HepG2 (cell line): ENCODE measurements around the gene STK11.

Source experiments
- ARNT ChIP-seq: fragments of 450-650 bp; IDR thresholded peaks from 2 replicates; pipeline ENCODE4 v1.6.1; 2017
- CEBPB ChIP-seq: IDR thresholded peaks from 2 replicates; pipeline ENCODE4 v1.6.1; 2011; ENCODE audit warnings: low read depth, low read length, improper control_type of control experiment, borderline replicate concordance
- FOXA1 ChIP-seq, 2 experiments: fragments of 450-650 bp in 1 of 2; sonication (generic) in 1 of 2; formaldehyde crosslinking in 1 of 2; IDR thresholded peaks; 2 replicates each; pipeline versions ENCODE4 v1.4.0 to v1.6.1; 2016 to 2020; ENCODE audit warnings: missing genetic modification reagents in 1 of 2
- IRF2 ChIP-seq: IDR thresholded peaks from 2 replicates; pipeline ENCODE4 v1.6.1; 2018; ENCODE audit warnings: missing genetic modification reagents, missing compliant biosample characterization
- THAP9 ChIP-seq: sonication (generic); formaldehyde crosslinking; IDR thresholded peaks from 2 replicates; pipeline ENCODE4; 2020; ENCODE audit warnings: missing genetic modification reagents, mild to moderate bottlenecking, borderline replicate concordance
- USF2 ChIP-seq, 2 experiments: sonication (generic) in 1 of 2; formaldehyde crosslinking in 1 of 2; IDR thresholded peaks; 2 replicates each; pipeline versions ENCODE4 v1.5.1 to v1.6.1; 2011 to 2020; ENCODE audit warnings: borderline replicate concordance in 1 of 2, low read depth in 1 of 2, low read length in 1 of 2, mild to moderate bottlenecking in 1 of 2, missing genetic modification reagents in 1 of 2, moderate library complexity in 1 of 2

GRCh38 chr19:1182068-1182467 lies 23.5 kb upstream of the STK11 start:
- TF ChIP-seq CEBPB (no peak), USF2 (IDR thresholded peaks at IDR 0.05; ENCODE audit: low read depth, low read length) (no peak), USF2 (CRISPR knock-in tag; IDR thresholded peaks at IDR 0.05; ENCODE audit: borderline replicate concordance) (no peak), ARNT (no peak), THAP9 (no peak), IRF2 (CRISPR knock-in tag) (no peak), FOXA1 (IDR thresholded peaks at IDR 0.05) (no peak), FOXA1 (CRISPR knock-in tag; IDR thresholded peaks at IDR 0.05) (no peak)
